Kidney epithelial cell (primary cell): ENCODE data around the gene LBHD1. TPM values are rescaled to one million over a fixed set of nuclear protein-coding genes. Genes with fewer than 3 reads are reported as not detected.
"Not testable (repeated sequence)": the region's sequence is repeated elsewhere in the genome, so short reads cannot be mapped to it uniquely, and the experiment has no call there.

Experiments
- DNase-seq: peaks from one replicate; pipeline ENCODE4 v3.0.0-alpha.2; 2010; ENCODE audit warnings: low read depth
- H3K27me3 ChIP-seq: 2 replicates; pipeline ENCODE4 v1.6.0; 2011; ENCODE audit warnings: low read length; ENCODE audit not compliant: control insufficient read depth, insufficient read depth
- H3K36me3 ChIP-seq: 2 replicates; pipeline ENCODE4 v1.5.1; 2011; ENCODE audit warnings: low read length; ENCODE audit not compliant: control insufficient read depth, insufficient read depth
- H3K4me3 ChIP-seq: 2 replicates; pipeline ENCODE4 v1.5.1; 2011; ENCODE audit warnings: low read depth, mild to moderate bottlenecking, control low read depth, low read length
- total RNA-seq: library from RNA; depleted of rRNA; stranded (reverse); fragments of >200 nt; gene quantifications from 2 replicates; pipeline ENCODE4 v1.2.3, GENCODE V29; 2015
- TF ChIP-seq, protein P1 (sequence below): IDR thresholded peaks from 2 replicates; pipeline ENCODE4 v1.5.1; 2011; ENCODE audit warnings: mild to moderate bottlenecking, moderate library complexity, low read length, control low read depth, inconsistent platforms; ENCODE audit not compliant: insufficient read depth, poor library complexity, severe bottlenecking

The LBHD1 gene
- total RNA-seq, 1 donor from 2014 or later: 4.6 TPM

DNA sequence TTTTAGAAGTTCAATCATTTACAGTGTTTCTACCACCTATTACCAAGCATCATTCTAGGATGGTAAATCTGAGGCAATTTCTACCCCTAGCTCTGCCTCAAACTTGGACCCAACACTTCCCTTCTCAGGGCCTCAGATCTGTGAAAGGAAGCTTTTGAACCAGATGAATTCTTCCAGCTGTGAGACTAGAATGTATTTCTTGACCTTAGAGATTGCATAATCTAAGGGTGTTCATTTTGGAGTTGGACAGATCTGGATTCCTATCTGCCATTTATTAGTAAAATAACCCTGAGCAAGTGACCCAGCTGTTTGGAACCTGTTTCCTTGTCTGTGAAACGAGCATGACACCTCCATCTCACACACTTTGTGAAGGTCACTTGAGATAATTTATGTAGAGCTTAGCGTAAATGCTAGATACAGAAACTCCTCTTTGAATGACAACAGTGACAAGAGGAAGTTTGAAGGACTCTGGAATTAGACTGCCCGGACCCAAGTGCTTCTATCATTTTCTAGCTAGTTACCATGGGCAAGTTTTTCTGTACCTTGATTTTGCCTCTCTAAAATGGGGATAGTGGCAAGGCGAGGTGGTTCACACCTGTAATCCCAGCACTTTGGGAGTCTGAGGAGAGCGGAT lies 15.2 kb downstream of the LBHD1 start:
- TF ChIP-seq, protein P1, sequence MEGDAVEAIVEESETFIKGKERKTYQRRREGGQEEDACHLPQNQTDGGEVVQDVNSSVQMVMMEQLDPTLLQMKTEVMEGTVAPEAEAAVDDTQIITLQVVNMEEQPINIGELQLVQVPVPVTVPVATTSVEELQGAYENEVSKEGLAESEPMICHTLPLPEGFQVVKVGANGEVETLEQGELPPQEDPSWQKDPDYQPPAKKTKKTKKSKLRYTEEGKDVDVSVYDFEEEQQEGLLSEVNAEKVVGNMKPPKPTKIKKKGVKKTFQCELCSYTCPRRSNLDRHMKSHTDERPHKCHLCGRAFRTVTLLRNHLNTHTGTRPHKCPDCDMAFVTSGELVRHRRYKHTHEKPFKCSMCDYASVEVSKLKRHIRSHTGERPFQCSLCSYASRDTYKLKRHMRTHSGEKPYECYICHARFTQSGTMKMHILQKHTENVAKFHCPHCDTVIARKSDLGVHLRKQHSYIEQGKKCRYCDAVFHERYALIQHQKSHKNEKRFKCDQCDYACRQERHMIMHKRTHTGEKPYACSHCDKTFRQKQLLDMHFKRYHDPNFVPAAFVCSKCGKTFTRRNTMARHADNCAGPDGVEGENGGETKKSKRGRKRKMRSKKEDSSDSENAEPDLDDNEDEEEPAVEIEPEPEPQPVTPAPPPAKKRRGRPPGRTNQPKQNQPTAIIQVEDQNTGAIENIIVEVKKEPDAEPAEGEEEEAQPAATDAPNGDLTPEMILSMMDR: no peak
- Histone ChIP-seq H3K36me3 (no peaks in the 10 kb centered on the region), H3K27me3 (no peaks in the 10 kb centered on the region), H3K4me3 (no peak overlapping the region)
- no peak for DNase-seq

DNA sequence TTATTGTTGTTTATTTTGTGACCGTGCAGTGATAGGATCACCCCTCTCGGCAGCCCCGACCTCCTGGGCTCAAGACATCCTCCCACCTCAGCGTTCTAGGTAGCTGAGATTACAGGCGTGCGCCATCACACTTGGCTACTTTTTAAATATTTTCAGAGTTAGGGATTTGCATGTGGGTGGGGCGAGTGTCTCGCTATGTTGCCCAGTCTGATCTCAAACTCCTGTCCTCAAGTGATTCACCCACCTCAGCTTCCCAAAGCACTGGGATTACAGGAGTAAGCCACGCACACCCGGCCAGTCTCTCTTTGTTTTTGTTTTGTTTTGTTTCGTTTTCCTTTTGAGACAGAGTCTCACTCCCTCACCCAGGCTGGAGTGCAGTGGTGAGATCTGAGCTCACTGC lies 17.8 kb downstream of the LBHD1 start:
- Histone ChIP-seq H3K4me3 (no peak overlapping the region), H3K27me3 (no peaks in the 10 kb centered on the region), H3K36me3 (no peaks in the 10 kb centered on the region)
- TF ChIP-seq, protein P1: no peak
- no peak for DNase-seq

DNA sequence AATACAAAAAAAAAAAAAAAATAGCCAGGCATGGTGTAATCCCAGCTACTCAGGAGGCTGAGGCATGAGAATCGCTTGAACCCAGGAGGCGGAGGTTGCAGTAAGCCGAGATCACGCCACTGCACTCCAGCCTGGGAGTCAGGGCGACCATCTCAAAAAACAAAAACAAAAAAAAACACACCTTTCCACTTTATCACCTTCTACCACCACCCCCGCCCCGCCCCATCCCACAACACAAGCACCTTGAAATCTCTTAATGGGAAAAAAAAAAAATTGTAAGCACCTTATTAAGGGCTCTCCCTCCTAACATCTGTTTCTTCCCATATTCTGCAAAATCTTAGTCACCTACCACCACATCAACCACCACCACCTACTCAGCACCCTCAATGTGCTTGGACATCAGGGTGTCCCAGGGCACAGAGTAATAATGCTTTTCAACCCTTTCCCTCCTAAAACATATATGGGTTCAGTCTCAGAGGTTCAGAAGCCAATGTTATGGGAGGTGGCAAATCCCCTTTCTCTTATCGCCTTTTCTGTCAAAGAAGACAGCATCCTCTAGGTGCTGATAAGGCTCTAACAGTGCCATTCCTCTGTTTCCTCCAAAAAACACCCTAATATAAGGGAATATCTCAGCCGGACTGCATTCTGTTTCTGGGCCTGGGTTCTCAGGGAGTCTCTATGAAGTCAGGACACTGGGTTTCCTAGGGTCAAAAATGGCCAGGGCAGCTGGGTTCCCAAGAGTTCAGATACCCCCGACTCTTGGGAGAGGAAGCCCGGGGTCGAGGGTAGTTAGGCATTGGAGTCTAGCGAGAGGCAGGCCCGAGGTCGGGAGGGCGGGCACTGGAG lies 19.7 kb downstream of the LBHD1 start:
- Histone ChIP-seq H3K27me3 (no peaks in the 10 kb centered on the region), H3K4me3 (peak overlapping the region; percentile 85), H3K36me3 (peaks cover 1% of the 10 kb centered on the region)
- DNase-seq: no peak
- TF ChIP-seq, protein P1: no peak

DNA sequence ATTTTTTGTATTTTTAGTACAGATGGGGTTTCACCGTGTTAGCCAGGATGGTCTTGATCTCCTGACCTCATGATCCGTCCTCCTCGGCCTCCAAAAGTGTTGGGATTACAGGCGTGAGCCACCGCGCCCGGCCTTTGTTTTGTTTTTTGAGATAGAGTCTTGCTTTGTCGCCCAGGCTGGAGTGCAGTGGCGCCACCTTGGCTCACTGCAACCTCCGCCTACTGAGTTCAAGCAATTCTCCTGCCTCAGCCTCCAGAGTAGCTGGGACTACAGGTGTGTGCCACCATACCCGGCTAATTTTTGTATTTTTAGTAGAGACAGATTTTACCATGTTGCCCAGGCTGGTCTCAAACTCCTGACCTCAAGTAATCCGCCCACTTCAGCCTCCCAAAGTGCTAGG lies 21.8 kb downstream of the LBHD1 start:
- DNase-seq, H3K36me3 ChIP-seq, H3K27me3 ChIP-seq, H3K4me3 ChIP-seq: not testable (repeated sequence)

DNA sequence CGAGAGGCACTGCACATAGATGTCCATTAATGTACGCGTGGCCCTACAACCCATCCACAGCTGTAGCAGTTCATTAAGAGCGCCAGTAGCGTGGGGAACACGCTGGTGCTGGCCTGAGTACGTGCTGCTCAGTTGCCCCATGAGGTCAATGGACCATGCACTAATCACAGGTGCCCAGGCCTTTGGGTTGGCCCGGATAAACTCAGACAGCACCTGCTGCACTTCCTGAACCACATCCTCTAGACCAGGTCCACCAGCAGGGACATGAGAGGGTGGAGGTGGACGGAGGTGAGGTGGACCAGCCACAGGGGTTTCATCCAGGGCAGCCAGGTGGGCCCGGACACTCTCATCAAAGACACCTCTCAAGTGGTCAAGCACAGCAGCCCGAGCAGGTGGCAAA lies 22.6 kb downstream of the LBHD1 start:
- no peak for DNase-seq

DNA sequence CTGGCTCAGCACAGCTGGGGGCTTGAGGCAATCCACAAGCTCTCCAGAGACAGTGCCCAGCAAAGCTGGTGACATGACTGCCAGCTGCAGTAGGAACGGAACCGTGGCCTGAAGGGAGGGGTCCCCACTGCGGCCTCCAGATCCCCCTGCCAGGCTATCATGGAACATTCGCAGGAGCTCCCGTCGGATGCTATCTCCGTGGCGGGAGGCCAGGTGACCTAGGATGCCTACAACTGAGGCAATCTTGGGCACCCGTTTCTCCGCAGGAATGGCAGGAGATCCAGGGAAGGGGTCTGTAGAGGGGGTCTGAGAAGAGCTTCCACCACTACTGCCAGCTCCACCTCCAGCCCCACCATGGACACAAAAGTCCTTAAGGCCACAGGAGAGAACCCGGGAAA lies 23.1 kb downstream of the LBHD1 start:
- H3K36me3 ChIP-seq: peaks cover 1% of the 10 kb centered on the region
- DNase-seq: no peak
- no peaks in the 10 kb centered on the region for H3K27me3 ChIP-seq
- TF ChIP-seq, protein P1: no peak
- no peak overlapping the region for H3K4me3 ChIP-seq

More for the DNA sequence above, 22.6 kb downstream of the LBHD1 start:
- Histone ChIP-seq H3K36me3 (peaks cover 1% of the 10 kb centered on the region), H3K4me3 (no peak overlapping the region), H3K27me3 (no peaks in the 10 kb centered on the region)
- TF ChIP-seq, protein P1: no peak
